ENCODE results near the gene PCSK9.

PCSK9 gene

DNA sequence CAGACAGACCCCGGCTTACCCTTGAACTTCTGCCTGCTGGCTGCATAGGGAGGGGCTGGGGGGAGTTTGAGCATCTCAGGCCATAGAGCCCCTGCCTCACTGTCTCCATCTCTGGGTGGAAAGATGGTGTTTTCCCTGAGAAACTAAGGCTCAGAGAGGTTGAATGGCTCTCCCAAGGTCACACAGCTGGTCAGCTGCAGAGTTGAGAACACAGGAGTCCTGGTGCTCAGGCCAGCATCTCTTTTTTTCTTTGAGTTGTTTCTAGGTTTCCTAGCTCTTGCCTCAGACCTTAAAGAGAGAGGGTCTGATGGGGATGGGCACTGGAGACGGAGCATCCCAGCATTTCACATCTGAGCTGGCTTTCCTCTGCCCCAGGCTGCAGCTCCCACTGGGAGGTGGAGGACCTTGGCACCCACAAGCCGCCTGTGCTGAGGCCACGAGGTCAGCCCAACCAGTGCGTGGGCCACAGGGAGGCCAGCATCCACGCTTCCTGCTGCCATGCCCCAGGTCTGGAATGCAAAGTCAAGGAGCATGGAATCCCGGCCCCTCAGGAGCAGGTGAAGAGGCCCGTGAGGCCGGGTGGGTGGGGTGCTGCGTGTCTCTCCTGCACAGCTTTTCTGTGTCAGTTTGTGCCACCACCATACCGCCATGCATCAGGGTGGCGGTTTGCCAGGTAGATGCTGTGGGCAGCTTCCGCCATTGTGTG is 21.8 kb downstream of the PCSK9 start:
- no peak for DNase-seq (ENCODE audit: extremely low read depth, low read depth)
- TF ChIP-seq, protein P1, sequence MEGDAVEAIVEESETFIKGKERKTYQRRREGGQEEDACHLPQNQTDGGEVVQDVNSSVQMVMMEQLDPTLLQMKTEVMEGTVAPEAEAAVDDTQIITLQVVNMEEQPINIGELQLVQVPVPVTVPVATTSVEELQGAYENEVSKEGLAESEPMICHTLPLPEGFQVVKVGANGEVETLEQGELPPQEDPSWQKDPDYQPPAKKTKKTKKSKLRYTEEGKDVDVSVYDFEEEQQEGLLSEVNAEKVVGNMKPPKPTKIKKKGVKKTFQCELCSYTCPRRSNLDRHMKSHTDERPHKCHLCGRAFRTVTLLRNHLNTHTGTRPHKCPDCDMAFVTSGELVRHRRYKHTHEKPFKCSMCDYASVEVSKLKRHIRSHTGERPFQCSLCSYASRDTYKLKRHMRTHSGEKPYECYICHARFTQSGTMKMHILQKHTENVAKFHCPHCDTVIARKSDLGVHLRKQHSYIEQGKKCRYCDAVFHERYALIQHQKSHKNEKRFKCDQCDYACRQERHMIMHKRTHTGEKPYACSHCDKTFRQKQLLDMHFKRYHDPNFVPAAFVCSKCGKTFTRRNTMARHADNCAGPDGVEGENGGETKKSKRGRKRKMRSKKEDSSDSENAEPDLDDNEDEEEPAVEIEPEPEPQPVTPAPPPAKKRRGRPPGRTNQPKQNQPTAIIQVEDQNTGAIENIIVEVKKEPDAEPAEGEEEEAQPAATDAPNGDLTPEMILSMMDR (IDR thresholded peaks at IDR 0.05; ENCODE audit: low read depth, low read length) = no peak

DNA sequence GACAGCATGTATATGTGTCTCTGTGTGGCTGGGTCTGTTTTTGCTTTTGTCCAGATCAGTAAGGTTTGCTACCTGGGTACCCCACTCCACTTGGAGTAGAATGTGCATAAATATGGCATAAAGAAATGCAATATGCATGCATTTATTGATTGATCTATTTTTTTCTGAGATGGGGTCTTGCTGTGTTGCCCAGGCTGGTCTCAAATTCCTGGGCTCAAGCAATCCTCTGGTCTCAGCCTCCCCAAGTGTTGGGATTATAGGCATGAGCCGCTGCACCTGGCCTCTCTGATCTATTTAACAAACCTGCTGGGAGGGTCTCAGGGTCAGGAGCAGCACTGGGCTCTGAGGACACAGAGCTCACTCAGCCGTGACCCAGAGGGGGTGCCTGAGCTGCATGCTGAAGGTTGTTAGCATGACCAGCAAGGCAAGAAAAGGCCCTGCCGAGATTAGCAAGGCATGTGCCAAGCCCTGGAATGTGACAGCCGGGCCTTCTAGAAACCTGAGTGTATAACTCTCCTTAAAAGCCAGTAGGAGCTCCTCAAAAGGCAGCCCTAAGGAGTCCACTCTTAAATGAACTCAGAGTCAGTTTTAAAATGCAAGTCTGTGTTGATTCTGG is 22.5 kb downstream of the PCSK9 start:
- DNase-seq (ENCODE audit: extremely low read depth, low read depth) = no peak
- TF ChIP-seq, protein P1 (IDR thresholded peaks at IDR 0.05; ENCODE audit: low read depth, low read length) = no peak

DNA sequence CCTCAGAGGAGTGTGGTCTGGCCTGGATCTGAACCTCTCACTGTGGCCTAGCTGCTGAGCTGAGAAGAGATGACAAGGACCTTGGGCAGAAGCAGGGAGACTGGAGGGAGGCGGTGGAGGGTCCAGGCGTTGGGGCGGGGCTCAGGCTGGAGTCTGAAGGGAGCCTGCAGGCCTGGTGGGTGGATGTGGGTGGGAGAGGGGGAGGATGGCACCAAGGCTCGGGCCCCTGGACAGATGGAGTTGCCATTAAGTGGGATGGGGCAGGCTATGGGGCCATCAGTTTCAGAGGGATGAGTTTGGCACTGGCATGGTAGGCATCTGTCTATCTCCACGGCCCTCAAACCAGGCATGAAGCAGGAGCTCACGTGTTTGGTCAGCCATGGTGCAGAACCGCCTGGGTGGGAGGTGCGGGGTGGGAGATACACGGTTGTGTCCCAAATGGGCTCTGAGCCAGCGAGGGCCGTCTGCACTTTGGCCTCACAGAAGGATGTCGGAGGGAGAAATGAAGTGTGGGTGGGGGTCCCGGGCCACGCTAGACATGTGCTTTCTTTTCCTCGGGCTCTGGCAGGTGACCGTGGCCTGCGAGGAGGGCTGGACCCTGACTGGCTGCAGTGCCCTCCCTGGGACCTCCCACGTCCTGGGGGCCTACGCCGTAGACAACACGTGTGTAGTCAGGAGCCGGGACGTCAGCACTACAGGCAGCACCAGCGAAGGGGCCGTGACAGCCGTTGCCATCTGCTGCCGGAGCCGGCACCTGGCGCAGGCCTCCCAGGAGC is 23.6 kb downstream of the PCSK9 start:
- DNase-seq (ENCODE audit: extremely low read depth, low read depth) = no peak
- TF ChIP-seq, protein P1 (IDR thresholded peaks at IDR 0.05; ENCODE audit: low read depth, low read length) = no peak

DNA sequence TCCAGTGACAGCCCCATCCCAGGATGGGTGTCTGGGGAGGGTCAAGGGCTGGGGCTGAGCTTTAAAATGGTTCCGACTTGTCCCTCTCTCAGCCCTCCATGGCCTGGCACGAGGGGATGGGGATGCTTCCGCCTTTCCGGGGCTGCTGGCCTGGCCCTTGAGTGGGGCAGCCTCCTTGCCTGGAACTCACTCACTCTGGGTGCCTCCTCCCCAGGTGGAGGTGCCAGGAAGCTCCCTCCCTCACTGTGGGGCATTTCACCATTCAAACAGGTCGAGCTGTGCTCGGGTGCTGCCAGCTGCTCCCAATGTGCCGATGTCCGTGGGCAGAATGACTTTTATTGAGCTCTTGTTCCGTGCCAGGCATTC is 24.2 kb downstream of the PCSK9 start:
- no peak for DNase-seq (ENCODE audit: extremely low read depth, low read depth)
- TF ChIP-seq, protein P1 (IDR thresholded peaks at IDR 0.05; ENCODE audit: low read depth, low read length) = no peak

DNA sequence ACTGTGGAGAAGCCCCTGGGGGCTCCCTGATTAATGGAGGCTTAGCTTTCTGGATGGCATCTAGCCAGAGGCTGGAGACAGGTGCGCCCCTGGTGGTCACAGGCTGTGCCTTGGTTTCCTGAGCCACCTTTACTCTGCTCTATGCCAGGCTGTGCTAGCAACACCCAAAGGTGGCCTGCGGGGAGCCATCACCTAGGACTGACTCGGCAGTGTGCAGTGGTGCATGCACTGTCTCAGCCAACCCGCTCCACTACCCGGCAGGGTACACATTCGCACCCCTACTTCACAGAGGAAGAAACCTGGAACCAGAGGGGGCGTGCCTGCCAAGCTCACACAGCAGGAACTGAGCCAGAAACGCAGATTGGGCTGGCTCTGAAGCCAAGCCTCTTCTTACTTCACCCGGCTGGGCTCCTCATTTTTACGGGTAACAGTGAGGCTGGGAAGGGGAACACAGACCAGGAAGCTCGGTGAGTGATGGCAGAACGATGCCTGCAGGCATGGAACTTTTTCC is 24.8 kb downstream of the PCSK9 start:
- no peak for DNase-seq (ENCODE audit: extremely low read depth, low read depth)
- TF ChIP-seq, protein P1 (IDR thresholded peaks at IDR 0.05; ENCODE audit: low read depth, low read length) = no peak

DNA sequence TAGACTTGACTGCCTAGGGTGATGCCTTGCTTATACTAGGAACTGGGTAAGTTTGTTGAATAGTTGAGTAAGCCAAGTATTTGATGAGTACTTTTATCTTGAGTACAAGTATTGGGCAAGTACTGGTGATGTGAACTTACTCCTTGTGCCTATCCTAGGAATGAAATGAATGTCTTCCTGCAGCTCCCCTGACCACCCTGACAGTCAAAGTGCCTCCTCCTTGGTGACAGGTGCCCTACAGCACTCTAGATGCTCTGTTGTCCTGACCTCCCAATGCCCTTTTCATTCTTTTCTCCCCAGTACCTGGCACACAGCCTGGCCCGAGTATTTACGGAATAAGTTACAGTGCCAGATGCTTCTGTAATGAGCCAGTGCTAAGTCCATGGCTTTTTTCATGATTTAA is 25.5 kb downstream of the PCSK9 start:
- TF ChIP-seq, protein P1 (IDR thresholded peaks at IDR 0.05; ENCODE audit: low read depth, low read length) = no peak
- no peak for DNase-seq (ENCODE audit: extremely low read depth, low read depth)

DNA sequence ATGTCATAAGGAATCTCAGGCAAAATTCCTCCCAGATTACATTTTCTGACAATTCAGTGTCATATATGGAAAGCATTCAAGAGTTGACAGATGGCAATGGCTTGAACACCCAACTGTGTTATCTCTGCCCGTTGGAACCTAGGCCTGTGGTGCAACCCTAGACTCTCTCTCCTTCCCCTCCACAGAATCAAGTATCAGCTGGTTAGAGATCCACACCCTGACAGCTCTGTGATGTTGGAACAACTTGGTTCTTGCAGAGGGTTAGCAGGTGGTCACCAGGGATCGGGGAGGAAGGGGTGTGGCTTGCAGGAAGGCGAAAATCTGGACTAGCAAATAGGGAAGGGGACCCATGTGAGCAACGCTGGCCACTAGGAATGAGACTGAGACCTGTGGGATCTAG is 26.3 kb downstream of the PCSK9 start:
- TF ChIP-seq, protein P1 (IDR thresholded peaks at IDR 0.05; ENCODE audit: low read depth, low read length) = no peak
- no peak for DNase-seq (ENCODE audit: extremely low read depth, low read depth)
